Measurements from ENCODE around the gene NUP160.

GRCh38 chr11:47846998-47847397 is 1.2 kb downstream of the NUP160 start:
- TF ChIP-seq, protein P1, sequence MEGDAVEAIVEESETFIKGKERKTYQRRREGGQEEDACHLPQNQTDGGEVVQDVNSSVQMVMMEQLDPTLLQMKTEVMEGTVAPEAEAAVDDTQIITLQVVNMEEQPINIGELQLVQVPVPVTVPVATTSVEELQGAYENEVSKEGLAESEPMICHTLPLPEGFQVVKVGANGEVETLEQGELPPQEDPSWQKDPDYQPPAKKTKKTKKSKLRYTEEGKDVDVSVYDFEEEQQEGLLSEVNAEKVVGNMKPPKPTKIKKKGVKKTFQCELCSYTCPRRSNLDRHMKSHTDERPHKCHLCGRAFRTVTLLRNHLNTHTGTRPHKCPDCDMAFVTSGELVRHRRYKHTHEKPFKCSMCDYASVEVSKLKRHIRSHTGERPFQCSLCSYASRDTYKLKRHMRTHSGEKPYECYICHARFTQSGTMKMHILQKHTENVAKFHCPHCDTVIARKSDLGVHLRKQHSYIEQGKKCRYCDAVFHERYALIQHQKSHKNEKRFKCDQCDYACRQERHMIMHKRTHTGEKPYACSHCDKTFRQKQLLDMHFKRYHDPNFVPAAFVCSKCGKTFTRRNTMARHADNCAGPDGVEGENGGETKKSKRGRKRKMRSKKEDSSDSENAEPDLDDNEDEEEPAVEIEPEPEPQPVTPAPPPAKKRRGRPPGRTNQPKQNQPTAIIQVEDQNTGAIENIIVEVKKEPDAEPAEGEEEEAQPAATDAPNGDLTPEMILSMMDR (IDR thresholded peaks at IDR 0.05) = no peak
- TF ChIP-seq POLR2A (IDR thresholded peaks at IDR 0.05) (no peak), POLR2AphosphoS5 (IDR thresholded peaks at IDR 0.05) (no peak), EP300 (IDR thresholded peaks at IDR 0.05; ENCODE audit: low read depth) (no peak)
